HG03025 (cell line): ENCODE results near the gene SRPK1.

Experiments
- ATAC-seq: cut with Tn5 transposase; IDR thresholded peaks from one replicate; pipeline ENCODE4 v1.9.1; 2021; ENCODE audit warnings: mild to moderate bottlenecking, moderate library complexity; ENCODE audit not compliant: unreplicated experiment, low FRiP score

SRPK1 gene

GRCh38 chr6:35786810-35787209, 134.1 kb downstream of the SRPK1 start:
- no peak for ATAC-seq

GRCh38 chr6:35786272-35786671, 134.6 kb downstream of the SRPK1 start:
- no peak for ATAC-seq

- ATAC-seq: no peak
Observed at GRCh38 chr6:35784200-35784599, 136.7 kb downstream of the SRPK1 start.
